Smooth muscle cell (in vitro differentiated cells): ENCODE data around the gene FRMD3. TPM values are rescaled to one million over a fixed set of nuclear protein-coding genes. Genes with fewer than 3 reads are reported as not detected.

Experiments used
- DNase-seq: peaks from one replicate; lab custom pipeline; 2025; ENCODE audit not compliant: unreplicated experiment; lab: John Stamatoyannopoulos, UW
- H2AFZ ChIP-seq: fragments of 200-600 bp; sonication (generic); 2 replicates; pipeline ENCODE4 v1.6.0; 2016; ENCODE audit warnings: antibody characterized with exemption, low read depth, mild to moderate bottlenecking
- H3F3A ChIP-seq: fragments of 200-600 bp; sonication (generic); 2 replicates; pipeline ENCODE4 v1.6.0; 2017; ENCODE audit warnings: antibody characterized with exemption, low read depth
- H3K27ac ChIP-seq: fragments of 200-600 bp; sonication (generic); 2 replicates; pipeline ENCODE4 v1.5.1; 2016; ENCODE audit warnings: low read depth, mild to moderate bottlenecking
- H3K27me3 ChIP-seq: fragments of 200-600 bp; sonication (generic); 2 replicates; pipeline ENCODE4 v1.6.1; 2016; ENCODE audit warnings: low read depth, mild to moderate bottlenecking
- H3K36me3 ChIP-seq: fragments of 200-600 bp; sonication (generic); 2 replicates; pipeline ENCODE4 v1.5.1; 2016; ENCODE audit warnings: low read depth
- H3K4me1 ChIP-seq: fragments of 200-600 bp; sonication (generic); 2 replicates; pipeline ENCODE4 v1.5.1; 2016; ENCODE audit warnings: low read depth
- H3K4me2 ChIP-seq: fragments of 200-600 bp; sonication (generic); 2 replicates; pipeline ENCODE4 v1.6.0; 2016; ENCODE audit warnings: mild to moderate bottlenecking
- H3K4me3 ChIP-seq: fragments of 200-600 bp; sonication (generic); 2 replicates; pipeline ENCODE4 v1.5.1; 2016; ENCODE audit warnings: mild to moderate bottlenecking
- H3K79me2 ChIP-seq: fragments of 200-600 bp; sonication (generic); 2 replicates; pipeline ENCODE4 v1.6.0; 2016; ENCODE audit warnings: low read depth, mild to moderate bottlenecking
- H3K9ac ChIP-seq: fragments of 200-600 bp; sonication (generic); 2 replicates; pipeline ENCODE4 v1.6.0; 2016; ENCODE audit warnings: low read depth
- H3K9me3 ChIP-seq: fragments of 200-600 bp; sonication (generic); replicated peaks from 2 replicates; pipeline ENCODE4 v1.5.1; 2016; ENCODE audit warnings: low read depth
- H4K20me1 ChIP-seq: fragments of 200-600 bp; sonication (generic); 2 replicates; pipeline ENCODE4 v1.6.0; 2016; ENCODE audit warnings: low read depth
- WGBS: methylation state at CpG from one replicate; pipeline ENCODE4 v1.1.7; 2016; ENCODE audit warnings: low lambda C conversion rate; 5-methylcytosine and 5-hydroxymethylcytosine counted together
- polyA plus RNA-seq: library from polyadenylated mRNA; unstranded; fragments of >200 nt; fragmentation: Nextera tagmentation; extraction: Ambion mirVana; gene quantifications from 2 replicates; pipeline ENCODE4 v1.2.1, GENCODE V29; 2016
- total RNA-seq: library from RNA; depleted of rRNA; stranded (reverse); fragments of >200 nt; gene quantifications from 2 replicates; pipeline ENCODE4 v1.2.3, GENCODE V29; 2014
- TF ChIP-seq, protein P1 (sequence below): fragments of 200-600 bp; sonication (generic); IDR thresholded peaks from 2 replicates; pipeline ENCODE4 v1.5.1; 2017; ENCODE audit warnings: borderline replicate concordance, mild to moderate bottlenecking, antibody characterized with exemption; ENCODE audit not compliant: insufficient read depth, poor library complexity, severe bottlenecking

FRMD3 gene
- total and polyA plus RNA-seq, 2 experiments from 2014 or later = 0.72 to 2.8 TPM

DNA sequence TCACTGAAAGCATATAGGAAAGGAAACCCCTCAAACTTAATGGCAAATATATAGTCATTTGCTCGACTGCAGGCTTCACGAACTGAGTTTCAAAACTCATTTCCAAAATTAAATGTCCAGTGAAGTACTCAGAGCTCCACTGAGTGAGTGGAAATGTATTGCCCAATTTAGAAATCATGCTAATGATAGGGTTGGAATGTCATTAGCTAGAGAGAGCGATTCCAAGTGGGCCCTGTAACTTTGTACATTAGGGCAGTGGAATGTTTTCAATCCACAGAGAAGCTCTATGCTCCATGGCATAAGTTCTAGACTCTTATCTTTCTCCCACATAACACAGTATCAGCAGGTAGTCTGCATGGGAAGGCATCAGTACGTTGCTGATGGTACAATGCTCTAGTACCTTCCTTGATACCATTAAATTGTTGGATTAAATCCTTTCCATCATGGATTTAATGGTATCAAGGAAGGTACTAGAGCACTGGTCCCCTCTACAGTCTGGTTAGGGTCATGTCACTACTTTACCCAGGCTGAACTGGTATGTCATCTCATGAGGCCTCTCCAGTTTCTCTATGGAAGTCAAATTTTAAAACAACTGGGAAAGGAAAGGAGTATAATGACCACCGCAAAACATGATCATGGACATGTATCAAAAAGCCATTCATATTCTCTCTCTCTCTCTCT is 292.1 kb downstream of the FRMD3 start:
- Histone ChIP-seq H3K27me3 (no peaks in the 10 kb centered on the region), H3K79me2 (no peaks in the 10 kb centered on the region), H3K4me1 (no peaks in the 10 kb centered on the region), H3K27ac (no peak overlapping the region), H3K9ac (no peak overlapping the region), H3K36me3 (no peaks in the 10 kb centered on the region), H3K4me2 (no peak overlapping the region), H3K4me3 (no peak overlapping the region), H3F3A (no peaks in the 10 kb centered on the region), H3K9me3 (no peaks in the 10 kb centered on the region), H2AFZ (no peak overlapping the region), H4K20me1 (no peaks in the 10 kb centered on the region)
- 78% methylated on average over 5 of the region's 5 CpGs for WGBS
- DNase-seq = no peak
- TF ChIP-seq, protein P1, sequence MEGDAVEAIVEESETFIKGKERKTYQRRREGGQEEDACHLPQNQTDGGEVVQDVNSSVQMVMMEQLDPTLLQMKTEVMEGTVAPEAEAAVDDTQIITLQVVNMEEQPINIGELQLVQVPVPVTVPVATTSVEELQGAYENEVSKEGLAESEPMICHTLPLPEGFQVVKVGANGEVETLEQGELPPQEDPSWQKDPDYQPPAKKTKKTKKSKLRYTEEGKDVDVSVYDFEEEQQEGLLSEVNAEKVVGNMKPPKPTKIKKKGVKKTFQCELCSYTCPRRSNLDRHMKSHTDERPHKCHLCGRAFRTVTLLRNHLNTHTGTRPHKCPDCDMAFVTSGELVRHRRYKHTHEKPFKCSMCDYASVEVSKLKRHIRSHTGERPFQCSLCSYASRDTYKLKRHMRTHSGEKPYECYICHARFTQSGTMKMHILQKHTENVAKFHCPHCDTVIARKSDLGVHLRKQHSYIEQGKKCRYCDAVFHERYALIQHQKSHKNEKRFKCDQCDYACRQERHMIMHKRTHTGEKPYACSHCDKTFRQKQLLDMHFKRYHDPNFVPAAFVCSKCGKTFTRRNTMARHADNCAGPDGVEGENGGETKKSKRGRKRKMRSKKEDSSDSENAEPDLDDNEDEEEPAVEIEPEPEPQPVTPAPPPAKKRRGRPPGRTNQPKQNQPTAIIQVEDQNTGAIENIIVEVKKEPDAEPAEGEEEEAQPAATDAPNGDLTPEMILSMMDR = no peak

- H3K4me3 ChIP-seq = no peak overlapping the region
- H3K4me2 ChIP-seq = no peak overlapping the region
- H3K9ac ChIP-seq = no peak overlapping the region
- no peak overlapping the region for H3K27ac ChIP-seq
- H3K79me2 ChIP-seq = no peaks in the 10 kb centered on the region
- no peaks in the 10 kb centered on the region for H3K36me3 ChIP-seq
- H4K20me1 ChIP-seq = no peaks in the 10 kb centered on the region
- no peaks in the 10 kb centered on the region for H3F3A ChIP-seq
- H2AFZ ChIP-seq = no peak overlapping the region
- H3K9me3 ChIP-seq = no peaks in the 10 kb centered on the region
- H3K4me1 ChIP-seq = no peaks in the 10 kb centered on the region
- TF ChIP-seq, protein P1 = no peak
- DNase-seq = no peak
- 81% methylated on average over 2 of the region's 2 CpGs for WGBS
- no peaks in the 10 kb centered on the region for H3K27me3 ChIP-seq
These were observed 296.1 kb downstream of the FRMD3 start for GRCh38 chr9:83242066-83242465.

DNA sequence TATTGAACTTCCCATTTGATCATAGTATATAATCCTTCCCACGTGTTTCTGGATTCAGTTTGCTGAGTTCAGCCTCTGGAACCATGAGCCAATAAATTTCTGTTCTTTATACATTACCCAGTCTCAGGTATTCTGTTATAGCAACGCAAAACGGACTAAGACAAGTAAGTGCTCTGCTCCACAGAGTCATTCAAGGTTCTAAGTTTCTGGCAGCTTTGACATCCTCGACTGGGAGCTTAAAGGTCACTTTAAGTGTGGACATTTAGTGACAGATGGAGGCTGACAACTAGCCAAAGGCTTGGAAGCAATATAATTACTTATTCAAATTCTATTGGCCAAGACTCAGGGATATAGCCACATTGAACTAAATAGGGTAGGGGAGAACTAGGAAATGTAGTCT is 297.5 kb downstream of the FRMD3 start:
- no peaks in the 10 kb centered on the region for H3K36me3 ChIP-seq
- no peak overlapping the region for H3K4me2 ChIP-seq
- no peak overlapping the region for H3K4me3 ChIP-seq
- DNase-seq = no peak
- no peaks in the 10 kb centered on the region for H3K9me3 ChIP-seq
- no peaks in the 10 kb centered on the region for H4K20me1 ChIP-seq
- H3F3A ChIP-seq = no peaks in the 10 kb centered on the region
- H3K27ac ChIP-seq = no peak overlapping the region
- no peaks in the 10 kb centered on the region for H3K4me1 ChIP-seq
- TF ChIP-seq, protein P1 = no peak
- H3K79me2 ChIP-seq = no peaks in the 10 kb centered on the region
- no peaks in the 10 kb centered on the region for H3K27me3 ChIP-seq
- H2AFZ ChIP-seq = no peak overlapping the region
- H3K9ac ChIP-seq = no peak overlapping the region
- 86% methylated on average over 4 of the region's 4 CpGs for WGBS

DNA sequence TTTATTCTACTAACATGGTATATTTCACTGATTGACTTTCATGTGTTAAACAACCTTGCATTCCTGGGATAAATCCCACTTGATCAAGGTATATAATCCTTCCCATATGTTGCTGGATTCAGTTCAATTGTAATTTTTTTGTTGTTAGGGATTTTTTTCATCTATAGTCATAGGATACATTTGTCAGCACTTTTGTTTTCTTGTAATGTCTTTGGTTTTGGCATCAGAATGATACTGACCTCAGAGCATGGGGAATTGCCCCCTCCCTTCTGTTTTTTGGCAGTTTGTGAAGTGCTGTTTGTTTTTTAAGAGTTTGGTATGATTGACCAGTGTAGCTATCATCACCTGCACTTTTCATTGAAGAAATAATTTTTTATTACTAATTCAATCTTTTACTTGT is 298.5 kb downstream of the FRMD3 start:
- Histone ChIP-seq H4K20me1 (no peaks in the 10 kb centered on the region), H3K36me3 (no peaks in the 10 kb centered on the region), H3K27me3 (no peaks in the 10 kb centered on the region), H3K27ac (no peak overlapping the region), H3K79me2 (no peaks in the 10 kb centered on the region), H3F3A (no peaks in the 10 kb centered on the region), H3K4me3 (no peak overlapping the region), H3K4me1 (no peaks in the 10 kb centered on the region), H3K9ac (no peak overlapping the region), H3K9me3 (no peaks in the 10 kb centered on the region), H3K4me2 (no peak overlapping the region), H2AFZ (no peak overlapping the region)
- TF ChIP-seq, protein P1 = no peak
- DNase-seq = no peak
